GM23338 (cell line): Measurements from ENCODE around the gene CCL13. TPM values are rescaled to one million over a fixed set of nuclear protein-coding genes. Genes with fewer than 3 reads are reported as not detected.

ENCODE experiments used
- ATAC-seq: fragments of 200-7000 bp; cut with Tn5 transposase; 3 replicates; pipeline ENCODE4 v1.9.1; 2020
- DNase-seq: peaks from one replicate; pipeline ENCODE4 v3.0.0-alpha.2; 2015; ENCODE audit warnings: low spot score
- H2AFZ ChIP-seq: fragments of 200-600 bp; sonication (generic); 2 replicates; pipeline ENCODE4 v1.8.0; 2016; ENCODE audit warnings: antibody characterized with exemption, mild to moderate bottlenecking, moderate library complexity
- H3F3A ChIP-seq: fragments of 200-600 bp; sonication (generic); replicated peaks from 2 replicates; pipeline ENCODE4 v1.8.0; 2017; ENCODE audit warnings: antibody characterized with exemption, mixed run types, low read depth
- H3K27ac ChIP-seq: fragments of 200-600 bp; sonication (generic); 2 replicates; pipeline ENCODE4 v1.6.1; 2016; ENCODE audit warnings: low read depth
- H3K27me3 ChIP-seq: fragments of 200-600 bp; sonication (generic); 2 replicates; pipeline ENCODE4 v1.8.0; 2016; ENCODE audit warnings: mild to moderate bottlenecking, mixed run types, moderate library complexity; ENCODE audit not compliant: insufficient read depth
- H3K36me3 ChIP-seq: fragments of 200-600 bp; sonication (generic); 2 replicates; pipeline ENCODE4 v1.8.0; 2016; ENCODE audit warnings: mild to moderate bottlenecking; ENCODE audit not compliant: insufficient read depth
- H3K4me1 ChIP-seq: fragments of 200-600 bp; sonication (generic); 2 replicates; pipeline ENCODE4 v1.8.0; 2016; ENCODE audit warnings: mild to moderate bottlenecking, moderate library complexity; ENCODE audit not compliant: insufficient read depth
- H3K4me2 ChIP-seq: fragments of 200-600 bp; sonication (generic); 2 replicates; pipeline ENCODE4 v1.7.1; 2017; ENCODE audit warnings: mixed run types
- H3K4me3 ChIP-seq: fragments of 200-600 bp; sonication (generic); 2 replicates; pipeline ENCODE4 v1.6.1; 2016; ENCODE audit warnings: mixed run types
- H3K79me2 ChIP-seq: fragments of 200-600 bp; sonication (generic); replicated peaks from 2 replicates; pipeline ENCODE4 v1.8.0; 2017; ENCODE audit warnings: mild to moderate bottlenecking; ENCODE audit not compliant: insufficient read depth
- H3K9me2 ChIP-seq: fragments of 200-600 bp; sonication (generic); 2 replicates; pipeline ENCODE4 v1.8.0; 2017; ENCODE audit not compliant: insufficient read depth
- H4K20me1 ChIP-seq: fragments of 200-600 bp; sonication (generic); replicated peaks from 2 replicates; pipeline ENCODE4 v1.8.0; 2017; ENCODE audit warnings: mild to moderate bottlenecking; ENCODE audit not compliant: insufficient read depth
- H3K27ac Mint-ChIP-seq: 2 replicates; pipeline ENCODE4 v1.8.0; 2020; ENCODE audit warnings: inconsistent platforms, mild to moderate bottlenecking, moderate library complexity, mixed read lengths
- H3K27me3 Mint-ChIP-seq: 3 replicates; pipeline ENCODE4 v1.8.0; 2022; ENCODE audit warnings: low read depth, mild to moderate bottlenecking, moderate library complexity, mixed read lengths, inconsistent platforms; ENCODE audit not compliant: insufficient read depth, poor library complexity
- H3K36me3 Mint-ChIP-seq: 3 replicates; pipeline ENCODE4 v1.8.0; 2021; ENCODE audit warnings: low read depth, mild to moderate bottlenecking, inconsistent platforms, moderate library complexity, mixed read lengths
- H3K4me1 Mint-ChIP-seq: 3 replicates; pipeline ENCODE4 v1.8.0; 2020; ENCODE audit warnings: mild to moderate bottlenecking, inconsistent platforms, mixed read lengths
- H3K4me3 Mint-ChIP-seq: 3 replicates; pipeline ENCODE4 v1.8.0; 2021; ENCODE audit warnings: moderate library complexity, mild to moderate bottlenecking, inconsistent platforms, mixed read lengths
- H3K9me3 Mint-ChIP-seq: 3 replicates; pipeline ENCODE4 v1.8.0; 2020; ENCODE audit warnings: moderate library complexity, mild to moderate bottlenecking, inconsistent platforms, mixed read lengths
- CREB1 ChIP-seq: fragments of 250-450 bp; sonication (Bioruptor Pico); IDR thresholded peaks from 2 replicates; pipeline ENCODE4 v1.5.0; 2020; ENCODE audit warnings: low read depth, mild to moderate bottlenecking, moderate library complexity
- CTCF ChIP-seq, 2 experiments: fragments of 200-600 bp in 1 of 2; sonication (generic) in 1 of 2; conservative IDR thresholded peaks; 2 replicates each; pipeline versions ENCODE4 v1.5.1 to v1.6.1; 2016 to 2017; ENCODE audit warnings: antibody characterized with exemption in 2 of 2, low read depth in 2 of 2, mild to moderate bottlenecking in 2 of 2, moderate library complexity in 1 of 2
- ETS1 ChIP-seq: IDR thresholded peaks from 2 replicates; pipeline ENCODE4 v1.6.1; 2016; ENCODE audit warnings: antibody characterized with exemption
- EZH2 ChIP-seq: fragments of 200-600 bp; sonication (generic); IDR thresholded peaks from one replicate; pipeline ENCODE4 v1.8.0; 2017; ENCODE audit warnings: antibody characterized with exemption, mild to moderate bottlenecking, low read depth; ENCODE audit not compliant: unreplicated experiment
- EZH2phosphoT487 ChIP-seq: fragments of 200-600 bp; sonication (generic); IDR thresholded peaks from one replicate; pipeline ENCODE4 v1.8.1; 2018; ENCODE audit warnings: antibody characterized with exemption; ENCODE audit not compliant: unreplicated experiment
- JUNB ChIP-seq: IDR thresholded peaks from one replicate; pipeline ENCODE4 v1.6.1; 2016; ENCODE audit warnings: antibody characterized with exemption; ENCODE audit not compliant: unreplicated experiment
- NANOG ChIP-seq: IDR thresholded peaks from 2 replicates; pipeline ENCODE4 v1.6.1; 2016; ENCODE audit warnings: antibody characterized with exemption, borderline replicate concordance
- POLR2AphosphoS5 ChIP-seq: IDR thresholded peaks from 2 replicates; pipeline ENCODE4 v1.6.1; 2016; ENCODE audit warnings: antibody characterized with exemption, low read depth
- STAT1 ChIP-seq: IDR thresholded peaks from one replicate; pipeline ENCODE4 v1.6.1; 2016; ENCODE audit warnings: antibody characterized with exemption; ENCODE audit not compliant: unreplicated experiment
- ZNF114 ChIP-seq: fragments of 250-450 bp; sonication (Bioruptor Pico); IDR thresholded peaks from 2 replicates; pipeline ENCODE4 v1.5.0; 2020; ENCODE audit warnings: mild to moderate bottlenecking, moderate library complexity
- ZNF331 ChIP-seq: fragments of 250-450 bp; sonication (Bioruptor Pico); IDR thresholded peaks from 2 replicates; pipeline ENCODE4 v1.5.0; 2020; ENCODE audit warnings: low read depth, mild to moderate bottlenecking, moderate library complexity
- ZNF462 ChIP-seq: fragments of 250-450 bp; sonication (Bioruptor Pico); IDR thresholded peaks from 2 replicates; pipeline ENCODE4 v1.5.0; 2020; ENCODE audit warnings: mild to moderate bottlenecking, moderate library complexity
- polyA plus RNA-seq: library from polyadenylated mRNA; unstranded; fragments of >200 nt; fragmentation: Nextera tagmentation; extraction: Ambion mirVana; gene quantifications from 2 replicates; pipeline ENCODE4 v1.2.1, GENCODE V29; 2016
- total RNA-seq: library from RNA; depleted of rRNA; stranded (reverse); fragments of >200 nt; shearing (Covaris generic); gene quantifications from 2 replicates; pipeline ENCODE4 v1.2.3, GENCODE V29; 2014
- TF ChIP-seq, protein P1 (sequence below): IDR thresholded peaks from one replicate; pipeline ENCODE4 v1.6.1; 2018; ENCODE audit warnings: antibody characterized with exemption; ENCODE audit not compliant: unreplicated experiment

The CCL13 gene
- total and polyA plus RNA-seq, 2 experiments from 2014 or later = not detected

DNA sequence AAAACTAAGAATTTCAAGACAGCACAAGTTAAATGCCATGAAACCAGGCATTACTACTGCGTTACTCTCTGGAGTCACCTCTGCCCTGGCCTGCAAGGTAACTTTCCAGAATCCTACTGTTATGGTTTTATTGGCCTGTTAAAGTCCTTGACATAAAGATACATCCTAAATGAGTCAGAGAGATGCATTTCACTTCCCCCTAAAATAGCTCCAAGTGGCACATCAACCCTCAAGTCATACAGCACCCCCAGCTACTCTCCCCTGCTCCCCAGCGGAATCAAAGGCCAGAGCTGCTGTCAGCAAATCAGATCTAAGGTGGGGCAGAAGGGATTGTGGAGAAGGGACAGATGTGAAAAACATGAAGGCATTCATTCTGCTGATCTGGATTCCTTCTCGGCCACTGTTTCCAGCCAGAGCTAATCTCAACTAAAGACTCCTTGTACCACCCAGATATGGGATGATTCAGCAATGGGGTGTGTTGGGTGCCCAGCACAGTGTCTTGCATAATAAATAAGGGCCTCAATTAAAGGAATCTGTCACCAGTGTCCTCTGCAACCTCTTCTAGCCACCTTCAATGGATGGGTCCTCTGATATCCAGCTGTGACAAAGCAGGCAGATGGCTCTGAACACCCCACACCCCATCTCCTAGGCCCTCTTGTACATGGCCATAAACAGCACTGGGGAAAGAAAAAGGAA is 15.3 kb downstream of the CCL13 start:
- Histone ChIP-seq H3K79me2 (no peaks in the 10 kb centered on the region), H2AFZ (no peak overlapping the region), H3K4me3 (no peak overlapping the region), H4K20me1 (no peaks in the 10 kb centered on the region), H3K36me3 (no peaks in the 10 kb centered on the region), H3K4me2 (no peak overlapping the region), H3K9me2 (0 out of 2 replicates have a peak, but pooled peaks cover 6% of the 10 kb centered on the region), H3K4me1 (no peaks in the 10 kb centered on the region), H3K27me3 (no peaks in the 10 kb centered on the region), H3F3A (no peaks in the 10 kb centered on the region), H3K27ac (no peak overlapping the region)
- H3K27me3 Mint-ChIP-seq = peaks cover 7% of the 10 kb centered on the region
- no peak overlapping the region for H3K4me3 Mint-ChIP-seq
- DNase-seq (no peak), ATAC-seq (no peak)
- H3K4me1 Mint-ChIP-seq = peaks cover 9% of the 10 kb centered on the region; the same call in 2 of the 3 replicates
- TF ChIP-seq ZNF331 (CRISPR knock-in tag) = no peak
- no peak for TF ChIP-seq NANOG
- no peak for TF ChIP-seq CREB1 (CRISPR knock-in tag)
- TF ChIP-seq POLR2AphosphoS5 = no peak
- no peak for TF ChIP-seq JUNB
- TF ChIP-seq ETS1 = no peak
- no peak for TF ChIP-seq ZNF114
- no peak for TF ChIP-seq EZH2phosphoT487
- no peak for TF ChIP-seq EZH2
- no peak for TF ChIP-seq CTCF (conservative IDR thresholded peaks at IDR 0.05; ENCODE audit: low read depth in 2 of 2)
- no peak for TF ChIP-seq STAT1
- TF ChIP-seq, protein P1, sequence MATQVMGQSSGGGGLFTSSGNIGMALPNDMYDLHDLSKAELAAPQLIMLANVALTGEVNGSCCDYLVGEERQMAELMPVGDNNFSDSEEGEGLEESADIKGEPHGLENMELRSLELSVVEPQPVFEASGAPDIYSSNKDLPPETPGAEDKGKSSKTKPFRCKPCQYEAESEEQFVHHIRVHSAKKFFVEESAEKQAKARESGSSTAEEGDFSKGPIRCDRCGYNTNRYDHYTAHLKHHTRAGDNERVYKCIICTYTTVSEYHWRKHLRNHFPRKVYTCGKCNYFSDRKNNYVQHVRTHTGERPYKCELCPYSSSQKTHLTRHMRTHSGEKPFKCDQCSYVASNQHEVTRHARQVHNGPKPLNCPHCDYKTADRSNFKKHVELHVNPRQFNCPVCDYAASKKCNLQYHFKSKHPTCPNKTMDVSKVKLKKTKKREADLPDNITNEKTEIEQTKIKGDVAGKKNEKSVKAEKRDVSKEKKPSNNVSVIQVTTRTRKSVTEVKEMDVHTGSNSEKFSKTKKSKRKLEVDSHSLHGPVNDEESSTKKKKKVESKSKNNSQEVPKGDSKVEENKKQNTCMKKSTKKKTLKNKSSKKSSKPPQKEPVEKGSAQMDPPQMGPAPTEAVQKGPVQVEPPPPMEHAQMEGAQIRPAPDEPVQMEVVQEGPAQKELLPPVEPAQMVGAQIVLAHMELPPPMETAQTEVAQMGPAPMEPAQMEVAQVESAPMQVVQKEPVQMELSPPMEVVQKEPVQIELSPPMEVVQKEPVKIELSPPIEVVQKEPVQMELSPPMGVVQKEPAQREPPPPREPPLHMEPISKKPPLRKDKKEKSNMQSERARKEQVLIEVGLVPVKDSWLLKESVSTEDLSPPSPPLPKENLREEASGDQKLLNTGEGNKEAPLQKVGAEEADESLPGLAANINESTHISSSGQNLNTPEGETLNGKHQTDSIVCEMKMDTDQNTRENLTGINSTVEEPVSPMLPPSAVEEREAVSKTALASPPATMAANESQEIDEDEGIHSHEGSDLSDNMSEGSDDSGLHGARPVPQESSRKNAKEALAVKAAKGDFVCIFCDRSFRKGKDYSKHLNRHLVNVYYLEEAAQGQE = no peak
- no peak for TF ChIP-seq ZNF462 (CRISPR knock-in tag)
- H3K36me3 Mint-ChIP-seq = no peaks in the 10 kb centered on the region
- no peak overlapping the region for H3K27ac Mint-ChIP-seq
- H3K9me3 Mint-ChIP-seq = no peaks in the 10 kb centered on the region
